OCI-LY7 (cell line): Measurements from ENCODE around the gene PITPNC1. TPM values are rescaled to one million over a fixed set of nuclear protein-coding genes. Genes with fewer than 3 reads are reported as not detected.
"Not testable (repeated sequence)": the region's sequence is repeated elsewhere in the genome, so short reads cannot be mapped to it uniquely, and the experiment has no call there.

ENCODE experiments used
- BruUV-seq: library from RNA; stranded (reverse); fragments of 400-500 nt; replicated peaks from 2 replicates; lab custom pipeline; 2021; lab: Mats Ljungman, UMichigan
- CTCF ChIA-PET: fragments of 300-600 bp; sonication (Branson Sonifier 250); formaldehyde crosslinking; loops from one replicate; lab custom pipeline; 2022; ENCODE audit warnings: antibody characterized with exemption; ENCODE audit not compliant: unreplicated experiment; lab: Charles Lee
- POLR2A ChIA-PET: fragments of 300-600 bp; sonication (Branson Sonifier 250); formaldehyde crosslinking; loops from one replicate; lab custom pipeline; 2022; ENCODE audit warnings: antibody characterized with exemption; lab: Charles Lee
- DNase-seq: peaks from one replicate; pipeline ENCODE4 v3.0.0-alpha.2; 2015; ENCODE audit warnings: low spot score
- H2AFZ ChIP-seq: fragments of 200-600 bp; sonication (generic), shearing (Covaris generic); 2 replicates; pipeline ENCODE4 v1.6.1; 2014; ENCODE audit warnings: mild to moderate bottlenecking, antibody characterized with exemption, low read length, moderate library complexity
- H3K27ac ChIP-seq: fragments of 200-600 bp; sonication (generic); 2 replicates; pipeline ENCODE4 v1.5.1; 2014; ENCODE audit warnings: mixed run types, low read depth, mild to moderate bottlenecking, moderate library complexity, low read length, inconsistent platforms; ENCODE audit not compliant: poor library complexity, severe bottlenecking
- H3K36me3 ChIP-seq: fragments of 200-600 bp; sonication (generic); 2 replicates; pipeline ENCODE4 v1.6.1; 2014; ENCODE audit warnings: mild to moderate bottlenecking, antibody characterized with exemption, low read length, moderate library complexity, mixed read lengths; ENCODE audit not compliant: insufficient read depth
- H3K4me1 ChIP-seq: fragments of 200-600 bp; sonication (generic); 2 replicates; pipeline ENCODE4 v1.5.1; 2014; ENCODE audit warnings: mild to moderate bottlenecking, low read length; ENCODE audit not compliant: insufficient read depth, poor library complexity, severe bottlenecking
- H3K4me2 ChIP-seq: fragments of 200-600 bp; sonication (generic); 2 replicates; pipeline ENCODE4 v1.6.1; 2014; ENCODE audit warnings: mild to moderate bottlenecking, low read length
- H3K4me3 ChIP-seq: fragments of 200-600 bp; sonication (generic); 2 replicates; pipeline ENCODE4 v1.5.1; 2014; ENCODE audit warnings: mild to moderate bottlenecking, low read depth, low read length; ENCODE audit not compliant: poor library complexity, severe bottlenecking
- H3K79me2 ChIP-seq: fragments of 200-600 bp; sonication (generic); 2 replicates; pipeline ENCODE4 v1.6.1; 2016; ENCODE audit warnings: low read depth, mild to moderate bottlenecking, low read length, moderate library complexity, mixed read lengths; ENCODE audit not compliant: insufficient read depth
- H3K9me2 ChIP-seq: fragments of 200-600 bp; sonication (generic); 2 replicates; pipeline ENCODE4 v1.6.1; 2016; ENCODE audit warnings: mild to moderate bottlenecking, low read length, mixed read lengths; ENCODE audit not compliant: insufficient read depth
- H3K9me3 ChIP-seq: fragments of 200-600 bp; sonication (generic); 2 replicates; pipeline ENCODE4 v1.6.1; 2014; ENCODE audit warnings: mild to moderate bottlenecking, mixed run types, low read length, mixed read lengths
- H4K20me1 ChIP-seq: fragments of 200-600 bp; sonication (generic); 2 replicates; pipeline ENCODE4 v1.6.1; 2014; ENCODE audit warnings: mild to moderate bottlenecking, antibody characterized with exemption, low read length, moderate library complexity, mixed read lengths; ENCODE audit not compliant: insufficient read depth
- CTCF ChIP-seq: fragments of 200-600 bp; sonication (generic); conservative IDR thresholded peaks from 2 replicates; pipeline ENCODE4 v1.5.1; 2014; ENCODE audit warnings: mild to moderate bottlenecking, antibody characterized with exemption, low read length, moderate library complexity, mixed read lengths
- EZH2phosphoT487 ChIP-seq: fragments of 200-600 bp; sonication (generic); IDR thresholded peaks from 2 replicates; pipeline ENCODE4 v1.6.1; 2018; ENCODE audit warnings: low read depth, borderline replicate concordance, mild to moderate bottlenecking, mixed run types, antibody characterized with exemption, low read length, moderate library complexity, mixed read lengths
- intact Hi-C: fragments of 100-400 bp; cut with micrococcal nuclease; formaldehyde crosslinking; loops from one replicate; pipeline ENCODE4 v1.10.0; 2022; ENCODE audit not compliant: unreplicated experiment
- total RNA-seq, 2 experiments: library from RNA; depleted of rRNA in 1 of 2; stranded (reverse); fragments of >200 nt in 1 of 2; shearing (Covaris generic) in 1 of 2; gene quantifications; 2 replicates each; pipeline ENCODE4 v1.2.3, GENCODE V29; 2014 to 2022

Gene PITPNC1
- total RNA-seq, 2 experiments from 2014 or later: 14.3 to 21.1 TPM

GRCh38 chr17:67696853-67697498 lies 319.9 kb downstream of the PITPNC1 start:
- TF ChIP-seq EZH2phosphoT487 (no peak), CTCF (no peak)
- H3K4me1 ChIP-seq: no peaks in the 10 kb centered on the region
- no peak overlapping the region for H3K27ac ChIP-seq
- DNase-seq: no peak
- no peak overlapping the region for H2AFZ ChIP-seq
- H3K9me2 ChIP-seq: no peaks in the 10 kb centered on the region
- no TSS peak for BruUV-seq
- no peaks in the 10 kb centered on the region for H3K36me3 ChIP-seq
- no peak overlapping the region for H3K4me2 ChIP-seq
- H3K79me2 ChIP-seq: no peaks in the 10 kb centered on the region
- intact Hi-C loops: no loop called here
- ChIA-PET POLR2A (no interaction called here), CTCF (no interaction called here)
- H3K4me3 ChIP-seq: no peak overlapping the region
- H3K9me3 ChIP-seq: peaks cover 7% of the 10 kb centered on the region
- H4K20me1 ChIP-seq: no peaks in the 10 kb centered on the region

GRCh38 chr17:67700037-67700724 lies 323.1 kb downstream of the PITPNC1 start:
- no peaks in the 10 kb centered on the region for H3K79me2 ChIP-seq
- DNase-seq: no peak
- no TSS peak for BruUV-seq
- no peaks in the 10 kb centered on the region for H3K36me3 ChIP-seq
- H3K9me2 ChIP-seq: no peaks in the 10 kb centered on the region
- H3K4me2 ChIP-seq: no peak overlapping the region
- ChIA-PET CTCF (no interaction called here), POLR2A (interaction anchor here (0.7 to 1.9 kb wide), 3 partner anchors 10 to 259 kb away, joined by 3 to 4 read pairs (median 3); no protein-coding TSS in a partner anchor)
- intact Hi-C loops: no loop called here
- H2AFZ ChIP-seq: no peak overlapping the region
- peaks cover 7% of the 10 kb centered on the region for H3K9me3 ChIP-seq
- H4K20me1 ChIP-seq: no peaks in the 10 kb centered on the region
- TF ChIP-seq CTCF: no peak
- no peak for TF ChIP-seq EZH2phosphoT487
- H3K4me1 ChIP-seq: no peaks in the 10 kb centered on the region
- no peak overlapping the region for H3K27ac ChIP-seq
- H3K4me3 ChIP-seq: no peak overlapping the region

GRCh38 chr17:67700725-67701119 lies 323.6 kb downstream of the PITPNC1 start:
- H3K27ac ChIP-seq: no peak overlapping the region
- no peak overlapping the region for H3K4me3 ChIP-seq
- H3K36me3 ChIP-seq: no peaks in the 10 kb centered on the region
- no peaks in the 10 kb centered on the region for H3K79me2 ChIP-seq
- no peak overlapping the region for H2AFZ ChIP-seq
- no TSS peak for BruUV-seq
- peaks cover 7% of the 10 kb centered on the region for H3K9me3 ChIP-seq
- intact Hi-C loops: no loop called here
- H4K20me1 ChIP-seq: no peaks in the 10 kb centered on the region
- TF ChIP-seq EZH2phosphoT487 (no peak), CTCF (no peak)
- ChIA-PET CTCF (no interaction called here), POLR2A (interaction anchor here (0.6 to 1.9 kb wide), 3 partner anchors 11 to 183 kb away, joined by 3 to 4 read pairs (median 4); no protein-coding TSS in a partner anchor)
- H3K9me2 ChIP-seq: no peaks in the 10 kb centered on the region
- H3K4me1 ChIP-seq: no peaks in the 10 kb centered on the region
- no peak for DNase-seq
- H3K4me2 ChIP-seq: no peak overlapping the region

GRCh38 chr17:67702861-67703260 lies 325.8 kb downstream of the PITPNC1 start:
- H3K4me3 ChIP-seq, H4K20me1 ChIP-seq, H3K4me2 ChIP-seq, H3K9me3 ChIP-seq, H3K27ac ChIP-seq, BruUV-seq, DNase-seq, H3K79me2 ChIP-seq, CTCF ChIA-PET, H3K36me3 ChIP-seq, H3K4me1 ChIP-seq, intact Hi-C loops, H2AFZ ChIP-seq, H3K9me2 ChIP-seq: not testable (repeated sequence)
- POLR2A ChIA-PET: interaction anchor here (0.6 to 0.8 kb wide), 2 partner anchors 10 to 54 kb away, joined by 3 to 4 read pairs; no protein-coding TSS in a partner anchor
